Keratinocyte (primary cell): ENCODE measurements around the gene PRSS21. TPM values are rescaled to one million over a fixed set of nuclear protein-coding genes. Genes with fewer than 3 reads are reported as not detected.

Source experiments
- DNase-seq: peaks from one replicate; pipeline ENCODE4 v3.0.0-alpha.2; 2011; ENCODE audit warnings: low read depth, missing footprints, low spot score
- FAIRE-seq: peaks from 2 replicates; lab custom pipeline; 2011; peaks lifted over from hg19 to GRCh38; lab: Jason Lieb, UNC
- H2AFZ ChIP-seq: 2 replicates; pipeline ENCODE4 v1.6.0; 2012; ENCODE audit warnings: low read length, control low read depth, inconsistent platforms; ENCODE audit not compliant: control insufficient read depth
- H3K27ac ChIP-seq: 2 replicates; pipeline ENCODE4 v1.5.1; 2011; ENCODE audit warnings: low read length; ENCODE audit not compliant: control insufficient read depth, insufficient read depth
- H3K27me3 ChIP-seq: 3 replicates; pipeline ENCODE4 v1.6.0; 2011; ENCODE audit warnings: low read length; ENCODE audit not compliant: control insufficient read depth, insufficient read depth; ENCODE audit errors: extremely low read depth
- H3K36me3 ChIP-seq, 2 experiments: 2 replicates in 1 of 2; 3 replicates in 1 of 2; pipeline ENCODE4 v1.5.1; 2011; ENCODE audit warnings: low read length in 2 of 2, mild to moderate bottlenecking in 1 of 2; ENCODE audit not compliant: control insufficient read depth in 2 of 2, insufficient read depth in 2 of 2; ENCODE audit errors: extremely low read depth in 1 of 2
- H3K4me1 ChIP-seq: 3 replicates; pipeline ENCODE4 v1.5.1; 2011; ENCODE audit warnings: low read length; ENCODE audit not compliant: control insufficient read depth, insufficient read depth; ENCODE audit errors: extremely low read depth
- H3K4me2 ChIP-seq: 3 replicates; pipeline ENCODE4 v1.6.0; 2011; ENCODE audit warnings: low read depth, low read length; ENCODE audit not compliant: control insufficient read depth, insufficient read depth; ENCODE audit errors: extremely low read depth
- H3K4me3 ChIP-seq, 3 experiments: fragments of 200-600 bp in 1 of 3; sonication (generic) in 1 of 3; 2 replicates in 2 of 3; 3 replicates in 1 of 3; pipeline ENCODE4 v1.5.1; 2011 to 2016; ENCODE audit warnings: low read length in 3 of 3, mild to moderate bottlenecking in 3 of 3, control low read depth in 2 of 3, inconsistent platforms in 1 of 3, low read depth in 1 of 3, mixed read lengths in 1 of 3, mixed run types in 1 of 3, moderate library complexity in 1 of 3; ENCODE audit not compliant: control insufficient read depth in 2 of 3, insufficient read depth in 2 of 3; ENCODE audit errors: extremely low read depth in 1 of 3
- H3K79me2 ChIP-seq: 2 replicates; pipeline ENCODE4 v1.6.0; 2012; ENCODE audit warnings: low read length; ENCODE audit not compliant: control insufficient read depth, insufficient read depth
- H3K9ac ChIP-seq: 3 replicates; pipeline ENCODE4 v1.6.0; 2011; ENCODE audit warnings: low read length; ENCODE audit not compliant: control insufficient read depth, insufficient read depth; ENCODE audit errors: extremely low read depth
- H3K9me1 ChIP-seq: 3 replicates; pipeline ENCODE4 v1.6.0; 2011; ENCODE audit warnings: low read length; ENCODE audit not compliant: control insufficient read depth, insufficient read depth; ENCODE audit errors: extremely low read depth
- H3K9me3 ChIP-seq: 2 replicates; pipeline ENCODE4 v1.5.1; 2012; ENCODE audit warnings: low read depth, low read length; ENCODE audit not compliant: control insufficient read depth
- H4K20me1 ChIP-seq: 3 replicates; pipeline ENCODE4 v1.6.0; 2011; ENCODE audit warnings: low read length; ENCODE audit not compliant: control insufficient read depth, insufficient read depth; ENCODE audit errors: extremely low read depth
- EZH2 ChIP-seq: IDR thresholded peaks from one replicate; pipeline ENCODE4 v1.6.1; 2012; ENCODE audit warnings: inconsistent platforms, mild to moderate bottlenecking, low read length, moderate library complexity
- dilution Hi-C: fragments of 300-500 bp; cut with MboI; formaldehyde crosslinking; loops from one replicate; pipeline ENCODE4 v1.7.0; 2020; ENCODE audit warnings: low sequenced_read_pairs; ENCODE audit not compliant: extremely low pct_ligation_motif_present
- polyA plus RNA-seq, 5 experiments: library from polyadenylated mRNA; depleted of rRNA in 3 of 5; stranded (reverse) in 3 of 5; stranded (forward) in 1 of 5; unstranded in 1 of 5; fragments of >200 nt; gene quantifications; 1 replicate in 1 of 5; 2 replicates in 3 of 5; 3 replicates in 1 of 5; pipeline versions ENCODE4 v1.2.1 to v1.2.3, GENCODE V29; 2011 to 2012; ENCODE audit warnings: missing spikeins in 2 of 5, low read depth in 1 of 5, low replicate concordance in 1 of 5
- TF ChIP-seq, protein P1 (sequence below), 3 experiments: IDR thresholded peaks in 1 of 3; conservative IDR thresholded peaks in 1 of 3; optimal IDR thresholded peaks in 1 of 3; 2 replicates in 2 of 3; 3 replicates in 1 of 3; pipeline versions ENCODE3 to v1.5.1; 2011; ENCODE audit warnings: low read length in 3 of 3, mild to moderate bottlenecking in 3 of 3, moderate library complexity in 2 of 3, control low read depth in 1 of 3, inconsistent platforms in 1 of 3; ENCODE audit not compliant: insufficient read depth in 2 of 3; ENCODE audit errors: extremely low read depth in 1 of 3

PRSS21 gene
- polyA plus RNA-seq, 1 donor (not counting 4 experiments of a cell fraction or from before 2014, with no cell fraction given), result 0.52 TPM

GRCh38 chr16:2858245-2859025, 41.4 kb downstream of the PRSS21 start:
- H2AFZ ChIP-seq, result no peak overlapping the region
- no peaks in the 10 kb centered on the region for H3K27me3 ChIP-seq
- DNase-seq, result no peak
- H3K79me2 ChIP-seq, result no peaks in the 10 kb centered on the region
- FAIRE-seq, result peak; percentile 59
- peaks cover 0 to 3% of the 10 kb centered on the region in 2 experiments for H3K36me3 ChIP-seq
- H3K9me1 ChIP-seq, result no peaks in the 10 kb centered on the region
- dilution Hi-C loops, result no loop called here
- H4K20me1 ChIP-seq, result no peaks in the 10 kb centered on the region
- peaks cover 20% of the 10 kb centered on the region for H3K4me1 ChIP-seq
- no peaks in the 10 kb centered on the region for H3K9me3 ChIP-seq
- peak overlapping the region; percentile 62 for H3K9ac ChIP-seq
- TF ChIP-seq EZH2, result no peak
- TF ChIP-seq, protein P1, sequence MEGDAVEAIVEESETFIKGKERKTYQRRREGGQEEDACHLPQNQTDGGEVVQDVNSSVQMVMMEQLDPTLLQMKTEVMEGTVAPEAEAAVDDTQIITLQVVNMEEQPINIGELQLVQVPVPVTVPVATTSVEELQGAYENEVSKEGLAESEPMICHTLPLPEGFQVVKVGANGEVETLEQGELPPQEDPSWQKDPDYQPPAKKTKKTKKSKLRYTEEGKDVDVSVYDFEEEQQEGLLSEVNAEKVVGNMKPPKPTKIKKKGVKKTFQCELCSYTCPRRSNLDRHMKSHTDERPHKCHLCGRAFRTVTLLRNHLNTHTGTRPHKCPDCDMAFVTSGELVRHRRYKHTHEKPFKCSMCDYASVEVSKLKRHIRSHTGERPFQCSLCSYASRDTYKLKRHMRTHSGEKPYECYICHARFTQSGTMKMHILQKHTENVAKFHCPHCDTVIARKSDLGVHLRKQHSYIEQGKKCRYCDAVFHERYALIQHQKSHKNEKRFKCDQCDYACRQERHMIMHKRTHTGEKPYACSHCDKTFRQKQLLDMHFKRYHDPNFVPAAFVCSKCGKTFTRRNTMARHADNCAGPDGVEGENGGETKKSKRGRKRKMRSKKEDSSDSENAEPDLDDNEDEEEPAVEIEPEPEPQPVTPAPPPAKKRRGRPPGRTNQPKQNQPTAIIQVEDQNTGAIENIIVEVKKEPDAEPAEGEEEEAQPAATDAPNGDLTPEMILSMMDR (optimal IDR thresholded peaks at IDR 0.05 in 1 of 3, IDR thresholded peaks at IDR 0.05 in 1 of 3, conservative IDR thresholded peaks at IDR 0.05 in 1 of 3; ENCODE audit: extremely low read depth in 1 of 3, insufficient read depth in 2 of 3, low read length in 3 of 3), result peak in 2 of 3 experiments; percentile 9 to 37
- peak overlapping the region; percentile 39 to 68 (median 53) for H3K4me3 ChIP-seq
- peak overlapping the region; percentile 78 for H3K4me2 ChIP-seq
- H3K27ac ChIP-seq, result peak overlapping the region; percentile 47

DNA sequence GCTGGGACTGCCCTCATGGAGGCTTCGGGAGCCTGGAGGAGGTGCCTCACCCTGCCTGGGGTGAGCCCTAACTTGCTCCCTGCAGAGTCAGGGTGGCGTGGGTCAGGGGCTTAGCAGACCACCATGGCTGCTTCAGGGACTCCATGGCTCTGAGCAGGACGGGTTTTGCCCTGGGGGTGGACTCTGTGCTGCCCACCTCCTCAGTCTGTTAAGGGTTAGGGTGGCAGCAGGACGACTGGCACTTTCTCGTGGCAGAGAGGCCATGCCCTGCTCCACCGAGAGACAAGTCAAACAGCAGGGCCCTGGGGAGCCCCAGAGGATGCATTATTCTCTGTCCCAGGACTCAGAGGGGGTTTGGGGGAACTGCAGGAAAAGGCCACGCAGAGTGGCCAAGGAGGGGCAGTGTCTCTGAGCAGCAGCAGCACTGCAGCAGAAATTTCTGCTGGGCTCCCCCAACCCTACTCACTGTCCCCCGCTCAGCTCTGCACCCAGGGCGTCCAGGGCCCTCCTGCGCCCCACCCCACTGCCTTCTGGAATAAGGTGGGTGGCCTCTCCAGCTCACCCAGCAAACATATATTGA, 42.7 kb downstream of the PRSS21 start:
- Histone ChIP-seq H3K4me2 (no peak overlapping the region), H3K4me3 (no peak overlapping the region), H4K20me1 (no peaks in the 10 kb centered on the region), H3K27me3 (no peaks in the 10 kb centered on the region), H3K9me1 (no peaks in the 10 kb centered on the region), H2AFZ (no peak overlapping the region), H3K36me3 (no peaks in the 10 kb centered on the region), H3K4me1 (peaks cover 20% of the 10 kb centered on the region), H3K9ac (no peak overlapping the region), H3K27ac (no peak overlapping the region), H3K9me3 (no peaks in the 10 kb centered on the region), H3K79me2 (no peaks in the 10 kb centered on the region)
- TF ChIP-seq EZH2, result no peak
- TF ChIP-seq, protein P1 (optimal IDR thresholded peaks at IDR 0.05 in 1 of 3, IDR thresholded peaks at IDR 0.05 in 1 of 3, conservative IDR thresholded peaks at IDR 0.05 in 1 of 3; ENCODE audit: extremely low read depth in 1 of 3, insufficient read depth in 2 of 3, low read length in 3 of 3), result no peak
- dilution Hi-C loops, result no loop called here
- no peak for FAIRE-seq
- no peak for DNase-seq
